ENCODE data around the gene TACR1. TPM values are rescaled to one million over a fixed set of nuclear protein-coding genes. Genes with fewer than 3 reads are reported as not detected.

Gene TACR1
- total and polyA plus RNA-seq, 2 of the 4 experiments (the other 2 are of a cell fraction) = under 0.01 to 0.09 TPM

- TF ChIP-seq RCOR1 (IDR thresholded peaks at IDR 0.05; ENCODE audit: insufficient replicate concordance, low read length) (no peak), MXI1 (IDR thresholded peaks at IDR 0.05; ENCODE audit: borderline replicate concordance, low read depth, low read length) (no peak)
Observed at GRCh38 chr2:75041731-75042600, 157.4 kb downstream of the TACR1 start (continued).

GRCh38 chr2:75041226-75041625 is 158.1 kb downstream of the TACR1 start:
- Histone ChIP-seq H4K91ac (ENCODE audit: insufficient read depth, low read depth, low read length) (no peak overlapping the region), H4K5ac (ENCODE audit: low read depth, low read length) (no peak overlapping the region), H2BK5ac (ENCODE audit: low read depth, low read length, poor library complexity, severe bottlenecking) (no peak overlapping the region), H2BK120ac (ENCODE audit: low read depth, low read length) (no peak overlapping the region), H3K23ac (ENCODE audit: low read depth, low read length) (no peak overlapping the region), H4K8ac (ENCODE audit: low read depth in 2 of 2, low read length in 2 of 2) (no peak overlapping the region), H3K4me3 (ENCODE audit: insufficient read depth, low read depth, low read length) (no peak overlapping the region), H2BK15ac (ENCODE audit: low read depth, low read length) (no peak overlapping the region), H4K20me1 (ENCODE audit: insufficient read depth, low read length) (no peaks in the 10 kb centered on the region), H3K27ac (ENCODE audit: insufficient read depth, low read length) (no peak overlapping the region), H3K4me1 (ENCODE audit: control insufficient read depth, insufficient read depth, low read length) (peaks cover 5% of the 10 kb centered on the region; the same call in 1 of the 2 replicates), H3K36me3 (ENCODE audit: control insufficient read depth, insufficient read depth, low read length) (no peaks in the 10 kb centered on the region; the same call in 1 of the 2 replicates), H3K4me2 (ENCODE audit: low read depth, low read length) (no peak overlapping the region), H2AK5ac (ENCODE audit: low read depth, low read length) (no peak overlapping the region), H2AK9ac (replicated peaks; ENCODE audit: low read depth, low read length, poor library complexity) (no peak overlapping the region), H3K9me3 (ENCODE audit: control insufficient read depth, insufficient read depth, low read length) (no peaks in the 10 kb centered on the region), H3K27me3 (ENCODE audit: control insufficient read depth, insufficient read depth, low read length) (no peaks in the 10 kb centered on the region), H3K18ac (ENCODE audit: low read depth, low read length) (no peak overlapping the region), H3K4ac (ENCODE audit: low read depth, low read length) (no peak overlapping the region), H3K9ac (ENCODE audit: low read depth, low read length) (no peak overlapping the region), H3K79me1 (ENCODE audit: low read depth in 1 of 2, low read length in 2 of 2) (no peaks in the 10 kb centered on the region; a peak in 1 of 4 replicates), H2AFZ (replicated peaks; ENCODE audit: low read length, poor library complexity) (no peak overlapping the region), H3K9me1 (ENCODE audit: insufficient read depth, low read length) (peaks cover 3% of the 10 kb centered on the region; the same call in 1 of the 2 replicates), H3K14ac (replicated peaks; ENCODE audit: low read depth, low read length) (no peak overlapping the region), H2BK20ac (ENCODE audit: low read depth, low read length) (no peak overlapping the region), H3K56ac (ENCODE audit: extremely low read depth, insufficient read depth, low read length) (no peak overlapping the region)
- ChIA-PET CTCF (no interaction called here), POLR2A (ENCODE audit: unreplicated experiment) (no interaction called here)
- no peak for TF ChIP-seq NFE2L2 (IDR thresholded peaks at IDR 0.05; ENCODE audit: low read depth, low read length)
- no peak for TF ChIP-seq SMC3 (IDR thresholded peaks at IDR 0.05; ENCODE audit: low read depth, low read length)
- TF ChIP-seq BHLHE40 (IDR thresholded peaks at IDR 0.05; ENCODE audit: low read depth, low read length) = no peak
- TF ChIP-seq RAD21 (IDR thresholded peaks at IDR 0.05; ENCODE audit: low read length) = no peak
- no peak for TF ChIP-seq RFX5 (IDR thresholded peaks at IDR 0.05; ENCODE audit: low read depth, low read length)
- TF ChIP-seq RCOR1 (IDR thresholded peaks at IDR 0.05; ENCODE audit: insufficient replicate concordance, low read length) = no peak
- BruUV-seq (replicated peaks) = no TSS peak
- in situ Hi-C loops (cut with MboI; ENCODE audit: low sequenced_read_pairs) (no loop called here), intact Hi-C loops (cut with micrococcal nuclease) (no loop called here), dilution Hi-C loops (cut with HindIII; ENCODE audit: low sequenced_read_pairs, unreplicated experiment) (no loop called here)
- no peak for ATAC-seq (ENCODE audit: low read depth)
- no peak for DNase-seq
- WGBS, 2 experiments (ENCODE audit: extremely low coverage in 2 of 2, insufficient read length in 1 of 2) = no CpG with 5 or more reads among the region's 2 CpGs
